GM12878 (cell line): ENCODE measurements around the gene SPEG. TPM values are rescaled to one million over a fixed set of nuclear protein-coding genes. Genes with fewer than 3 reads are reported as not detected.

ENCODE experiments used
- ATAC-seq: fragments of 200-7000 bp; cut with Tn5 transposase; 3 replicates; pipeline ENCODE4 v1.9.1; 2020; ENCODE audit warnings: mild to moderate bottlenecking, moderate library complexity
- BruUV-seq: library from RNA; stranded (reverse); fragments of 400-500 nt; replicated peaks from 2 replicates; lab custom pipeline; 2021; lab: Mats Ljungman, UMichigan
- CTCF ChIA-PET: fragments of 300-600 bp; sonication (Branson Sonifier 250); formaldehyde crosslinking; extraction: SDS; loops from one replicate; lab custom pipeline; 2021; ENCODE audit warnings: inconsistent platforms; lab: Yijun Ruan, JAX
- POLR2A ChIA-PET: fragments of 350-600 bp; formaldehyde crosslinking; extraction: SDS; loops from one replicate; lab custom pipeline; 2021; ENCODE audit warnings: inconsistent platforms; lab: Charles Lee
- RAD21 ChIA-PET: fragments of 300-600 bp; sonication (Branson Sonifier 250); formaldehyde crosslinking; loops from one replicate; lab custom pipeline; 2023; ENCODE audit warnings: antibody characterized with exemption; ENCODE audit not compliant: unreplicated experiment; lab: Charles Lee
- SMC1A ChIA-PET: fragments of 300-600 bp; sonication (Branson Sonifier 250); formaldehyde crosslinking; loops from one replicate; lab custom pipeline; 2023; ENCODE audit not compliant: unreplicated experiment, uncharacterized antibody; lab: Charles Lee
- DNase-seq: peaks from one replicate; pipeline ENCODE4 v3.0.0-alpha.2; 2011; ENCODE audit warnings: low read depth, low spot score
- FAIRE-seq: peaks from 3 replicates; lab custom pipeline; 2011; peaks lifted over from hg19 to GRCh38; lab: Jason Lieb, UNC
- H2AFZ ChIP-seq: 2 replicates; pipeline ENCODE4 v1.6.0; 2011; ENCODE audit warnings: low read depth, low read length, control low read depth; ENCODE audit not compliant: control insufficient read depth
- H3K27ac ChIP-seq: 2 replicates; pipeline ENCODE4 v1.5.1; 2011; ENCODE audit warnings: control low read depth; ENCODE audit not compliant: control insufficient read depth, insufficient read depth
- H3K27me3 ChIP-seq, 2 experiments: replicated peaks in 1 of 2; 2 replicates each; pipeline versions ENCODE4 v1.6.0 to v1.6.1; 2011; ENCODE audit warnings: low read length in 1 of 2; ENCODE audit not compliant: control insufficient read depth in 2 of 2, insufficient read depth in 2 of 2
- H3K36me3 ChIP-seq, 2 experiments: 2 replicates each; pipeline ENCODE4 v1.5.1; 2011; ENCODE audit warnings: low read length in 1 of 2; ENCODE audit not compliant: control insufficient read depth in 2 of 2, insufficient read depth in 2 of 2
- H3K4me1 ChIP-seq: 2 replicates; pipeline ENCODE4 v1.6.1; 2011; ENCODE audit warnings: mild to moderate bottlenecking, low read length, moderate library complexity, mixed read lengths; ENCODE audit not compliant: control insufficient read depth, insufficient read depth
- H3K4me2 ChIP-seq: 2 replicates; pipeline ENCODE4 v1.6.0; 2011; ENCODE audit warnings: control low read depth; ENCODE audit not compliant: control insufficient read depth, insufficient read depth
- H3K4me3 ChIP-seq: fragments of 200-600 bp; sonication (generic); 2 replicates; pipeline ENCODE4 v1.5.1; 2016
- H3K79me2 ChIP-seq: 2 replicates; pipeline ENCODE4 v1.6.0; 2011; ENCODE audit warnings: low read length; ENCODE audit not compliant: control insufficient read depth, insufficient read depth
- H3K9ac ChIP-seq: 2 replicates; pipeline ENCODE4 v1.8.0; 2011; ENCODE audit warnings: low read length, control low read depth, mixed read lengths; ENCODE audit not compliant: control insufficient read depth, insufficient read depth
- H3K9me3 ChIP-seq: replicated peaks from 3 replicates; pipeline ENCODE4 v1.5.1; 2011; ENCODE audit warnings: mild to moderate bottlenecking, low read length; ENCODE audit not compliant: control insufficient read depth, insufficient read depth
- H4K20me1 ChIP-seq: 2 replicates; pipeline ENCODE4 v1.6.0; 2011; ENCODE audit not compliant: control insufficient read depth, insufficient read depth
- BMI1 ChIP-seq: fragments of 450-650 bp; IDR thresholded peaks from 2 replicates; pipeline ENCODE4 v1.6.1; 2016; ENCODE audit warnings: mild to moderate bottlenecking, moderate library complexity, borderline replicate concordance
- EGR1 ChIP-seq, 2 experiments: IDR thresholded peaks; 1 replicate in 1 of 2; 2 replicates in 1 of 2; pipeline ENCODE4 v1.6.1; 2011 to 2012; ENCODE audit warnings: low read depth in 2 of 2, low read length in 2 of 2, borderline replicate concordance in 1 of 2, mild to moderate bottlenecking in 1 of 2, moderate library complexity in 1 of 2
- RELA ChIP-seq: fragments of 450-650 bp; IDR thresholded peaks from 2 replicates; pipeline ENCODE4 v1.8.0; 2014; ENCODE audit warnings: borderline replicate concordance; ENCODE audit not compliant: partially characterized antibody
- RFX5 ChIP-seq: IDR thresholded peaks from 2 replicates; pipeline ENCODE4 v1.6.1; 2011; ENCODE audit warnings: low read depth, low read length, improper control_type of control experiment
- SMAD1 ChIP-seq: fragments of 450-650 bp; IDR thresholded peaks from 2 replicates; pipeline ENCODE4 v1.6.1; 2018; ENCODE audit warnings: mild to moderate bottlenecking, low read depth; ENCODE audit not compliant: partially characterized antibody
- TARDBP ChIP-seq: IDR thresholded peaks from 2 replicates; pipeline ENCODE4 v1.6.1; 2016; ENCODE audit warnings: borderline replicate concordance
- WGBS: methylation state at CpG from one replicate; pipeline ENCODE4 v1.1.6; 2016; ENCODE audit warnings: low lambda C conversion rate; ENCODE audit not compliant: insufficient replicate concordance, insufficient coverage; ENCODE audit errors: missing lambda C conversion rate; 5-methylcytosine and 5-hydroxymethylcytosine counted together
- in situ Hi-C: fragments of 300-500 bp; cut with MboI; formaldehyde crosslinking; loops from 9 replicates; pipeline ENCODE4 v1.14.3; 2018; ENCODE audit warnings: mixed read lengths
- intact Hi-C: fragments of 100-400 bp; cut with micrococcal nuclease; formaldehyde crosslinking; loops from one replicate; pipeline ENCODE4 v1.14.2; 2022; ENCODE audit not compliant: unreplicated experiment
- polyA plus RNA-seq, 11 experiments: library from polyadenylated mRNA; depleted of rRNA in 4 of 11; unstranded in 6 of 11; stranded (reverse) in 5 of 11; fragments of >200 nt; fragmentation: Nextera tagmentation in 4 of 11; fragmentation: Illumina TruSeq in 1 of 11; extraction: Ambion mirVana in 4 of 11; extraction: Trizol in 1 of 11; gene quantifications; 1 replicate in 1 of 11; 2 replicates in 10 of 11; pipeline versions ENCODE4 v1.2.1 to v1.2.3, GENCODE V29; 2011 to 2016; ENCODE audit warnings: inconsistent platforms in 2 of 11, missing spikeins in 2 of 11, low read depth in 1 of 11
- total RNA-seq, 4 experiments: library from RNA; depleted of rRNA in 3 of 4; stranded (reverse); fragments of >200 nt in 3 of 4; fragmentation: Illumina TruSeq in 1 of 4; extraction: Trizol in 1 of 4; gene quantifications; 2 replicates each; pipeline versions ENCODE4 v1.2.1 to v1.2.3, GENCODE V29; 2013 to 2021

Gene SPEG
- total and polyA plus RNA-seq, 10 of the 15 experiments (the other 5 are each of a cell fraction or from before 2014, with no cell fraction given) = 0.03 to 0.28 TPM; not detected in 8

GRCh38 chr2:219538504-219538951 lies 103.9 kb downstream of the SPEG start:
- ChIA-PET RAD21 (no interaction called here), SMC1A (no interaction called here), CTCF (interaction anchor here (1.3 to 4.6 kb wide), 2 partner anchors 9 to 152 kb away, joined by 4 to 63 read pairs; no protein-coding TSS in a partner anchor), POLR2A (no interaction called here)
- intact Hi-C loops = no loop called here
- no peaks in the 10 kb centered on the region for H4K20me1 ChIP-seq
- no peak for DNase-seq
- BruUV-seq = no TSS peak
- no peak overlapping the region for H3K4me3 ChIP-seq
- H3K9ac ChIP-seq = no peak overlapping the region
- no peaks in the 10 kb centered on the region; a peak in 1 of 4 replicates for H3K36me3 ChIP-seq
- H3K4me2 ChIP-seq = no peak overlapping the region
- peaks cover 3% of the 10 kb centered on the region; the same call in 1 of the 2 replicates for H3K4me1 ChIP-seq
- WGBS = 58% methylated on average over 6 of the region's 6 CpGs
- TF ChIP-seq RELA = no peak
- TF ChIP-seq RFX5 = no peak
- H3K27me3 ChIP-seq = peaks cover 0 to 3% of the 10 kb centered on the region in 2 experiments; a peak in 2 of 4 replicates
- H2AFZ ChIP-seq = no peak overlapping the region
- no peaks in the 10 kb centered on the region for H3K9me3 ChIP-seq
- FAIRE-seq = no peak
- H3K79me2 ChIP-seq = no peaks in the 10 kb centered on the region
- ATAC-seq = no peak
- no peak overlapping the region for H3K27ac ChIP-seq
- in situ Hi-C loops = no loop called here

DNA sequence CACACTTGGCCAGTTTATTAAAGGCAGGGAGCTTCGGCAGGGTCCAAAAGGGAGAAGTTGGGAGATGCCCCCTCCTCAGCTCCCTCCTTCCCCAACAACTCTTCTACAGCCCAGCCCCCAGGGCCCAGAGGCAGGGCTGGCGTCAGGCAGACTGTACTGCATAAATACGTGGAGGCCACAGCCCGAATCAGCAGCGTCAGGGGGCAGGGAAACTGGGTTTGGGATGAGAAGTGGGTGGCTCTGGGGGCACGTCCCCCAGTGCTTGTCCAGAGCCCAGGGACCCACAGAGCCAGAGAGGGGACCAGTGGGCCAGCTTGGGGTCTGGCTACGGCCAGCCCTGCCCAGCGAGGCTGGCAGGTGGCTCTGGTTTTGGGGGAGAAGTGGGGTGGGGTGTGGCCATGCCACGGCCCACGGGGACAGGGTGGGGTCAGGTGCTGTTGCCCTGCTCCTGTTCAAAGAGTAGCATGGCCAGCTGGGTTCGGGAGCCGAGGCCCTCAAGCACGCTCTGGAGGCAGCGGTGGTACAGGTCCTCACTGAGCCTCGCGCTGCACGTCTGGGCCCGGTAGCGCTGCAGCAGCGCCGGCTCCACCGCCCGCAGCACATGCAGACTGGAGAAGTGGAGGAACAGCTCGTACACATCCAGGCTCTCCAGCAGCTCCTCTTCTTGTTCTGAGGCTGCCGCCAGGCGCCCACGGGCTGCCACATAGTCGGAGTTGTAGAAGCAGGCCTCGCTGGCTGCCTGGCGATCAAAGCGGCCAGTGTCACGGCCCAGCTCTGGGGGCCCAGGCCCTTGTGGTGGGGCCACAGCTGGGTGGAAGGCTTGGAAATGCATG lies 104.5 kb downstream of the SPEG start:
- ChIA-PET SMC1A (no interaction called here), POLR2A (no interaction called here), RAD21 (no interaction called here), CTCF (interaction anchor here (1.3 to 4.6 kb wide), 2 partner anchors 9 to 152 kb away, joined by 4 to 63 read pairs; no protein-coding TSS in a partner anchor)
- no peak for DNase-seq
- peaks cover 3% of the 10 kb centered on the region; the same call in 1 of the 2 replicates for H3K4me1 ChIP-seq
- H4K20me1 ChIP-seq = no peaks in the 10 kb centered on the region
- in situ Hi-C loops (no loop called here), intact Hi-C loops (no loop called here)
- WGBS = 78% methylated on average over 32 of the region's 32 CpGs
- H3K4me2 ChIP-seq = no peak overlapping the region
- no TSS peak for BruUV-seq
- no peak overlapping the region for H3K27ac ChIP-seq
- H3K36me3 ChIP-seq = no peaks in the 10 kb centered on the region; a peak in 1 of 4 replicates
- H3K27me3 ChIP-seq = peaks cover 0 to 3% of the 10 kb centered on the region in 2 experiments; a peak in 2 of 4 replicates
- H3K9me3 ChIP-seq = no peaks in the 10 kb centered on the region
- no peak overlapping the region for H3K4me3 ChIP-seq
- TF ChIP-seq BMI1 (no peak), TARDBP (no peak), EGR1 (IDR thresholded peaks at IDR 0.05; ENCODE audit: borderline replicate concordance in 1 of 2, low read depth in 2 of 2, low read length in 2 of 2) (no peak), SMAD1 (no peak)
- no peak for ATAC-seq
- H3K9ac ChIP-seq = no peak overlapping the region
- H2AFZ ChIP-seq = no peak overlapping the region
- FAIRE-seq = no peak
- no peaks in the 10 kb centered on the region for H3K79me2 ChIP-seq
